RWPE1 (cell line): ENCODE data around the gene TSNAXIP1.
A peak's percentile ranks its signal among the peaks of the same experiment; 100 is the strongest.

Source experiments
- CTCF ChIA-PET: fragments of 350-600 bp; sonication (Branson Sonifier 250); formaldehyde crosslinking; extraction: SDS; loops from one replicate; lab custom pipeline; 2021; lab: Yijun Ruan, JAX
- POLR2A ChIA-PET: fragments of 400-600 bp; formaldehyde crosslinking; extraction: SDS; loops from one replicate; lab custom pipeline; 2020; ENCODE audit warnings: antibody characterized with exemption; ENCODE audit not compliant: low non-redundant PET; lab: Yijun Ruan, JAX
- DNase-seq: peaks from one replicate; pipeline ENCODE4 v3.0.0; 2012; ENCODE audit warnings: low spot score
- H3K27ac ChIP-seq: fragments of 450-650 bp; 2 replicates; pipeline ENCODE4 v1.5.1; 2017
- TF ChIP-seq, protein P1 (sequence below): fragments of 450-650 bp; conservative IDR thresholded peaks from 2 replicates; pipeline ENCODE4 v1.5.1; 2017; ENCODE audit warnings: low read depth, mild to moderate bottlenecking

Gene TSNAXIP1

GRCh38 chr16:67796099-67796718, 10.5 kb upstream of the TSNAXIP1 start:
- H3K27ac ChIP-seq: no peak overlapping the region
- no peak for DNase-seq
- TF ChIP-seq, protein P1, sequence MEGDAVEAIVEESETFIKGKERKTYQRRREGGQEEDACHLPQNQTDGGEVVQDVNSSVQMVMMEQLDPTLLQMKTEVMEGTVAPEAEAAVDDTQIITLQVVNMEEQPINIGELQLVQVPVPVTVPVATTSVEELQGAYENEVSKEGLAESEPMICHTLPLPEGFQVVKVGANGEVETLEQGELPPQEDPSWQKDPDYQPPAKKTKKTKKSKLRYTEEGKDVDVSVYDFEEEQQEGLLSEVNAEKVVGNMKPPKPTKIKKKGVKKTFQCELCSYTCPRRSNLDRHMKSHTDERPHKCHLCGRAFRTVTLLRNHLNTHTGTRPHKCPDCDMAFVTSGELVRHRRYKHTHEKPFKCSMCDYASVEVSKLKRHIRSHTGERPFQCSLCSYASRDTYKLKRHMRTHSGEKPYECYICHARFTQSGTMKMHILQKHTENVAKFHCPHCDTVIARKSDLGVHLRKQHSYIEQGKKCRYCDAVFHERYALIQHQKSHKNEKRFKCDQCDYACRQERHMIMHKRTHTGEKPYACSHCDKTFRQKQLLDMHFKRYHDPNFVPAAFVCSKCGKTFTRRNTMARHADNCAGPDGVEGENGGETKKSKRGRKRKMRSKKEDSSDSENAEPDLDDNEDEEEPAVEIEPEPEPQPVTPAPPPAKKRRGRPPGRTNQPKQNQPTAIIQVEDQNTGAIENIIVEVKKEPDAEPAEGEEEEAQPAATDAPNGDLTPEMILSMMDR: no peak
- ChIA-PET POLR2A (interaction anchor here (0.7 to 0.8 kb wide), 2 partner anchors 10 to 120 kb away, joined by 3 read pairs; partner anchors contain the start of genes RANBP10 and TSNAXIP1), CTCF (interaction anchor here (1.5 kb wide), 1 partner anchor 20 kb away, joined by 4 read pairs; no protein-coding TSS in a partner anchor)

- TF ChIP-seq, protein P1: no peak
- POLR2A ChIA-PET: no interaction called here
- CTCF ChIA-PET: interaction anchor here (0.6 to 0.8 kb wide), 3 partner anchors 16 to 249 kb away, joined by 3 to 5 read pairs (median 4); no protein-coding TSS in a partner anchor
- DNase-seq: no peak
- H3K27ac ChIP-seq: peak overlapping the region; percentile 32
Observed at GRCh38 chr16:67800338-67800926, 6.3 kb upstream of the TSNAXIP1 start.

DNA sequence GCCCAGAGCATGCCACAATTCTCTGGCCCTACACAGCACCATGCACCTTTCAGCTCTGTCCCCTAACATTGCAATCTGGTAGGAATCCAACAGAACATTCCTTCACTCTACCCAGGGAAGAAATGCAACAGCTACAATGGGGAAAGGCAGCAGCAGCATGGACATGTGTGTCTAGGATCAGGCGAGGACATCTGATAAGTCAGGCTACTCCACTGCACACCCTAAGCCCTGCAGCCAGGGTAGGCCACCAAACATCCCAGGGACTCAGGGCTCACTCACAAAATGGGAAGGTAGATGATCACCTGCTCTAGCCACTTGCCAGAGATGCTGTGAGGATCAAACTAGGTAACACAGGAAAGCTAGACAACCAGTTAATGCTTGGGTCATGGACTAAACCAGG, 5.4 kb upstream of the TSNAXIP1 start:
- TF ChIP-seq, protein P1: no peak
- H3K27ac ChIP-seq: no peak overlapping the region
- POLR2A ChIA-PET: no interaction called here
- CTCF ChIA-PET: interaction anchor here (0.6 to 1.2 kb wide), 3 partner anchors 15 to 250 kb away, joined by 3 to 4 read pairs (median 3); no protein-coding TSS in a partner anchor
- DNase-seq: no peak

- TF ChIP-seq, protein P1: no peak
- H3K27ac ChIP-seq: no peak overlapping the region
- no peak for DNase-seq
- ChIA-PET CTCF (interaction anchor here (0.6 to 1.2 kb wide), 5 partner anchors 10 to 753 kb away, joined by 3 to 8 read pairs (median 5); no protein-coding TSS in a partner anchor), POLR2A (no interaction called here)
Observed at GRCh38 chr16:67801883-67802282, 4.8 kb upstream of the TSNAXIP1 start.

GRCh38 chr16:67803894-67804293, 2.8 kb upstream of the TSNAXIP1 start:
- ChIA-PET CTCF (interaction anchor here (0.6 to 1.0 kb wide), 3 partner anchors 10 to 281 kb away, joined by 3 to 5 read pairs (median 3); no protein-coding TSS in a partner anchor), POLR2A (no interaction called here)
- no peak overlapping the region for H3K27ac ChIP-seq
- no peak for DNase-seq
- TF ChIP-seq, protein P1: no peak

DNA sequence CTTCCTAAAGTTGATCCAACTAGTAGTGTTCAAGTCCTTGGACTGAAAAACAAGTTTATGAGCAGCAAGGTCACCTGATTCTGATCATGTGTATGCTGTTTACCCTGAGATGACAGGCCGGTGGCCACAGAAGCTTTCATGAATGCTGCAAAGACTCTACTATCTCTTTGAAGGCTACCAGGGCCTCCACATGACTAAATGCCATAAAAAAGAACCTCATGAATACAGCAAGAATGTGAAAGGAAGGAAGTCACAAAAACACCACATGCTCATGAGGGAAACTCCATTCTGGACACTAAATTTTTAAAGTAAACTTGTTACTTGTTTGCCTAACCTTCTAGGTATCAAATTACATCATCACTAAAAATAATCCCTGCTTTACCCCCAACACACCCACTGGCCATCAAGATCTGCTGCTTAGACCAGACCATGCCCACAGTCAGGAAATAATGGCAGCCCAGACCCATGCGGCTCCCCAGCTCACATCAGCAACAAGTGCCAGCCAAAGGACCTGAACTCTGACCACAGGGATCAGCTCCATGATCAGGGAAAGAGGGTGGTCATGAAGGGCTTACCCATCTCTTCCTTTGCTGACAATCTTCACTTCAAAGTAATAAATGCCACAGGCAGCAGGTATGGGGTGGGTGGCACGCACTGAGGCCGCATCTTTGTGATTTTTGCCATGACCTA, 1.7 kb upstream of the TSNAXIP1 start:
- CTCF ChIA-PET: interaction anchor here (1.0 kb wide), 1 partner anchor 12 kb away, joined by 3 read pairs; no protein-coding TSS in a partner anchor
- H3K27ac ChIP-seq: peak overlapping the region; percentile 77; the same call in 1 of the 2 replicates
- DNase-seq: no peak
- TF ChIP-seq, protein P1: no peak
- POLR2A ChIA-PET: no interaction called here
